Breast epithelium (tissue), 3 donors: ENCODE data around the gene FAM76B.

Experiments used
- CTCF ChIP-seq, 3 donors: fragments of 450-650 bp; IDR thresholded peaks; one replicate each; pipeline ENCODE4 v1.5.1; 2016 to 2017; ENCODE audit warnings: antibody characterized with exemption in 3 of 3, mild to moderate bottlenecking in 3 of 3, moderate library complexity in 3 of 3
- POLR2A ChIP-seq: fragments of 450-650 bp; IDR thresholded peaks from one replicate; pipeline ENCODE4 v1.6.1; 2016; ENCODE audit warnings: antibody characterized with exemption, mild to moderate bottlenecking, moderate library complexity
- POLR2AphosphoS5 ChIP-seq, 3 donors: sonication (generic); formaldehyde crosslinking; IDR thresholded peaks; one replicate each; pipeline ENCODE4 v1.6.1; 2017; ENCODE audit warnings: antibody characterized with exemption in 3 of 3

- no peak for TF ChIP-seq CTCF (IDR thresholded peaks at IDR 0.05)
- TF ChIP-seq POLR2AphosphoS5 (IDR thresholded peaks at IDR 0.05) = no peak
- no peak for TF ChIP-seq POLR2A
Measured at GRCh38 chr11:95778699-95779098, 10.9 kb downstream of the FAM76B start.
